Kidney (tissue), 14 donors: ENCODE results near the gene ACOXL. TPM values are rescaled to one million over a fixed set of nuclear protein-coding genes. Genes with fewer than 3 reads are reported as not detected.

ENCODE experiments used
- DNase-seq, 5 donors: peaks; one replicate each; pipeline ENCODE4 v3.0.0-alpha.2; 2013 to 2020
- FAIRE-seq: peaks from 2 replicates; lab custom pipeline; 2012; peaks lifted over from hg19 to GRCh38; lab: Jason Lieb, UNC
- H3K27ac ChIP-seq, 2 donors: one replicate each; pipeline ENCODE4 v1.7.0; 2013; ENCODE audit warnings: low read depth in 2 of 2, low read length in 2 of 2, inconsistent platforms in 1 of 2
- H3K27me3 ChIP-seq: one replicate; pipeline ENCODE4 v1.7.1; 2013; ENCODE audit warnings: low read length, inconsistent platforms; ENCODE audit not compliant: control insufficient read depth, insufficient read depth
- H3K36me3 ChIP-seq, 3 donors: one replicate each; pipeline versions ENCODE4 v1.7.0 to v1.7.1; 2013; ENCODE audit warnings: low read length in 3 of 3, control low read depth in 1 of 3, inconsistent platforms in 1 of 3; ENCODE audit not compliant: insufficient read depth in 3 of 3, control insufficient read depth in 2 of 3
- H3K4me1 ChIP-seq, 3 donors: one replicate each; pipeline versions ENCODE4 v1.7.0 to v1.7.1; 2013; ENCODE audit warnings: low read length in 3 of 3, inconsistent platforms in 1 of 3, low read depth in 1 of 3; ENCODE audit not compliant: control insufficient read depth in 2 of 3, insufficient read depth in 2 of 3
- H3K4me3 ChIP-seq, 3 donors: one replicate each; pipeline versions ENCODE4 v1.7.0 to v1.8.1; 2013; ENCODE audit warnings: low read length in 3 of 3, control low read depth in 1 of 3, inconsistent platforms in 1 of 3
- H3K9ac ChIP-seq, 3 donors: one replicate each; pipeline versions ENCODE4 v1.7.0 to v1.7.1; 2013; ENCODE audit warnings: low read length in 3 of 3, control low read depth in 1 of 3, inconsistent platforms in 1 of 3
- H3K9me3 ChIP-seq, 3 donors: one replicate each; pipeline versions ENCODE4 v1.7.0 to v1.7.1; 2013; ENCODE audit warnings: low read length in 3 of 3, control low read depth in 1 of 3, inconsistent platforms in 1 of 3; ENCODE audit not compliant: control insufficient read depth in 2 of 3, insufficient read depth in 1 of 3
- intact Hi-C: fragments of 100-400 bp; cut with DNase I; formaldehyde crosslinking; loops from one replicate; pipeline ENCODE4 v1.11.1; 2022
- polyA plus RNA-seq: library from polyadenylated mRNA; stranded (reverse); fragments of 350-450 nt; fragmentation: Illumina TruSeq; extraction: RNeasy Lipid Tissue Mini Kit (QIAGEN cat#74804); gene quantifications from one replicate; pipeline ENCODE4 v1.2.3, GENCODE V29; 2014; ENCODE audit warnings: low read depth, low replicate concordance; ENCODE audit not compliant: insufficient read depth
- total RNA-seq: library from RNA; stranded (reverse); fragmentation: NEBNext Ultra II Directional; extraction: Animal tissue kit (Norgen Biotek cat#: 25700); gene quantifications from one replicate; pipeline ENCODE4 v1.2.1, GENCODE V29; 2021
- TF ChIP-seq, protein P1 (sequence below): IDR thresholded peaks from 3 replicates; pipeline ENCODE4 v1.5.1; 2012; ENCODE audit warnings: mild to moderate bottlenecking, moderate library complexity, borderline replicate concordance; ENCODE audit not compliant: insufficient read depth; ENCODE audit errors: extremely low read depth
- donor health status: control.
- donor health status: control.
- donor health status: control.
- donor health status: control.
- donor health status: control.
- donor health status: DM: yes; HTN: yes; CAD: no.
- donor health status: Normal renal cell carcinoma (clear cell type).

Gene ACOXL
- total and polyA plus RNA-seq, 2 donors from 2014 or later: 2.0 TPM; not detected in 1

GRCh38 chr2:110748489-110748867 is 16.1 kb downstream of the ACOXL start:
- intact Hi-C loops: no loop called here
- no peaks in the 10 kb centered on the region for H3K9me3 ChIP-seq
- FAIRE-seq: no peak
- H3K27ac ChIP-seq: no peak overlapping the region
- H3K9ac ChIP-seq: no peak overlapping the region
- H3K4me1 ChIP-seq: no peaks in the 10 kb centered on the region
- TF ChIP-seq, protein P1, sequence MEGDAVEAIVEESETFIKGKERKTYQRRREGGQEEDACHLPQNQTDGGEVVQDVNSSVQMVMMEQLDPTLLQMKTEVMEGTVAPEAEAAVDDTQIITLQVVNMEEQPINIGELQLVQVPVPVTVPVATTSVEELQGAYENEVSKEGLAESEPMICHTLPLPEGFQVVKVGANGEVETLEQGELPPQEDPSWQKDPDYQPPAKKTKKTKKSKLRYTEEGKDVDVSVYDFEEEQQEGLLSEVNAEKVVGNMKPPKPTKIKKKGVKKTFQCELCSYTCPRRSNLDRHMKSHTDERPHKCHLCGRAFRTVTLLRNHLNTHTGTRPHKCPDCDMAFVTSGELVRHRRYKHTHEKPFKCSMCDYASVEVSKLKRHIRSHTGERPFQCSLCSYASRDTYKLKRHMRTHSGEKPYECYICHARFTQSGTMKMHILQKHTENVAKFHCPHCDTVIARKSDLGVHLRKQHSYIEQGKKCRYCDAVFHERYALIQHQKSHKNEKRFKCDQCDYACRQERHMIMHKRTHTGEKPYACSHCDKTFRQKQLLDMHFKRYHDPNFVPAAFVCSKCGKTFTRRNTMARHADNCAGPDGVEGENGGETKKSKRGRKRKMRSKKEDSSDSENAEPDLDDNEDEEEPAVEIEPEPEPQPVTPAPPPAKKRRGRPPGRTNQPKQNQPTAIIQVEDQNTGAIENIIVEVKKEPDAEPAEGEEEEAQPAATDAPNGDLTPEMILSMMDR: no peak
- peak overlapping the region in 1 of 3 donors; percentile 8 for H3K4me3 ChIP-seq
- H3K36me3 ChIP-seq: no peaks in the 10 kb centered on the region
- H3K27me3 ChIP-seq: no peaks in the 10 kb centered on the region
- DNase-seq: peak in 1 of 5 donors; percentile 35

GRCh38 chr2:110751642-110752041 is 19.3 kb downstream of the ACOXL start:
- Histone ChIP-seq H3K27me3 (no peaks in the 10 kb centered on the region), H3K9ac (no peak overlapping the region), H3K36me3 (no peaks in the 10 kb centered on the region), H3K27ac (no peak overlapping the region), H3K4me3 (no peak overlapping the region), H3K4me1 (no peaks in the 10 kb centered on the region), H3K9me3 (no peaks in the 10 kb centered on the region)
- TF ChIP-seq, protein P1: no peak
- FAIRE-seq: no peak
- DNase-seq: no peak
- intact Hi-C loops: no loop called here

DNA sequence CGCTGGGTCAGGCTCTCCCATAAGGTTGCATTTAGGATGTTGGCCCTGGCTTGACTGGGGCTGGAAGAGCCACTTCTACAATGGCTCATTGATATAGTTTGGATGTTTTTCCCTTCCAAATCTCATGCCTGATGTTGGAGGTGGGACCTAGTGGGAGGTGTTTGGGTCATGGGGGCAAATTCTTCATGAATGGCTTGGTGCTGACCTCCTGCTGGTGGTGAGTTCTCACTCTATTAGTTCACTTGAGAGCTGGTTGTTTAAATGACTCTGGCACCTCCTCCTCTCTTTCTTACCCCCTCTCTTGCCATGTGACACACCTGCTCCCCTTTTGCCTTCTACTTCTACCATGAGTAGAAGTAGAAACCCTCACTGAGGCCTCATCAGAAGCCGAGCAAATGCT is 20.5 kb downstream of the ACOXL start:
- Histone ChIP-seq H3K4me3 (no peak overlapping the region), H3K9me3 (no peaks in the 10 kb centered on the region), H3K4me1 (no peaks in the 10 kb centered on the region), H3K27ac (no peak overlapping the region), H3K36me3 (no peaks in the 10 kb centered on the region), H3K9ac (no peak overlapping the region), H3K27me3 (no peaks in the 10 kb centered on the region)
- intact Hi-C loops: no loop called here
- DNase-seq (no peak), FAIRE-seq (no peak)
- TF ChIP-seq, protein P1: no peak

DNA sequence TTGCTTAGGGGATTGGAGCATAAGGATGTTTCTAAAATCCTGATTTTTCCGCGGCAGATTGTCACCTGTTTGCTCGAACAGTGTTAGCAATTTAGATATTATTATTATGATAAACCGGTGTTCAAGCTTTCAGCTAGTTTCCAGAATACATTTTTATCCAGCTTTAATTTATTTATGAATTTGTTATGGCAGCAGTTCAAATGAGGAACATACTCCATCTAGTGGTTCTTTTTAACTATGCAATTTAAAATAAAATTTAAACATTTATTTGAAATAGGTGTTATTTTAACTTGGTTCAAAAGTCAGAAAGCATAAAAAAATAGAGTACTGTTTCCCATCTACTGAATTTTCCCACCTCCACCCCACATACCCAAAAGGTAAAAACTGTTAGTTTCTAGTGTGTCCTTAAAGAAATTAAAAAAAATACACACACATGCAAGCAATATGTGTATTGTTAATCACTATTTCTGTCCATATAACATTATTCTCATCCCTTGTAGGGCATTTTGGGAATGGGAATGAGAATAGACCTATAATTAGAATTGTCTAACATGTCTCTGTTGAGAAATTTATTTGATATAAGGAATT is 23.2 kb downstream of the ACOXL start:
- peak; percentile 91 for FAIRE-seq
- no peaks in the 10 kb centered on the region for H3K27me3 ChIP-seq
- intact Hi-C loops: no loop called here
- no peak for DNase-seq
- H3K9ac ChIP-seq: no peak overlapping the region
- no peaks in the 10 kb centered on the region for H3K36me3 ChIP-seq
- peaks cover 0 to 3% (median 0%) of the 10 kb centered on the region in 3 donors for H3K9me3 ChIP-seq
- no peak overlapping the region for H3K4me3 ChIP-seq
- H3K27ac ChIP-seq: no peak overlapping the region
- H3K4me1 ChIP-seq: no peaks in the 10 kb centered on the region
- TF ChIP-seq, protein P1: peak; percentile 22
